ENCODE results near the gene RUBCN. TPM values are rescaled to one million over a fixed set of nuclear protein-coding genes. Genes with fewer than 3 reads are reported as not detected.

Gene RUBCN
- total RNA-seq, 1 donor from 2014 or later = 33.1 TPM

- no peak overlapping the region for H3K27ac ChIP-seq
- no peaks in the 10 kb centered on the region for H3K4me1 ChIP-seq
- DNase-seq (no peak), ATAC-seq (no peak)
- intact Hi-C loops (cut with DNase I) = no loop called here
- no peak overlapping the region for H3K4me3 ChIP-seq
- no peaks in the 10 kb centered on the region for H3K9me3 ChIP-seq
- no peaks in the 10 kb centered on the region for H3K27me3 ChIP-seq (ENCODE audit: low read depth)
- TF ChIP-seq CTCF (IDR thresholded peaks at IDR 0.05) = no peak
- H3K36me3 ChIP-seq = peaks cover 64% of the 10 kb centered on the region
Measured at GRCh38 chr3:197685546-197685945, 51.2 kb downstream of the RUBCN start.

- DNase-seq (no peak), ATAC-seq (no peak)
- H3K9me3 ChIP-seq = no peaks in the 10 kb centered on the region
- no peaks in the 10 kb centered on the region for H3K4me1 ChIP-seq
- peaks cover 54% of the 10 kb centered on the region for H3K36me3 ChIP-seq
- intact Hi-C loops (cut with DNase I) = no loop called here
- no peak overlapping the region for H3K27ac ChIP-seq
- no peaks in the 10 kb centered on the region for H3K27me3 ChIP-seq (ENCODE audit: low read depth)
- TF ChIP-seq CTCF (IDR thresholded peaks at IDR 0.05) = no peak
- no peak overlapping the region for H3K4me3 ChIP-seq
Measured at GRCh38 chr3:197683191-197683590, 53.5 kb downstream of the RUBCN start.

GRCh38 chr3:197682713-197683112 lies 54.0 kb downstream of the RUBCN start:
- TF ChIP-seq CTCF (IDR thresholded peaks at IDR 0.05) = no peak
- no peak overlapping the region for H3K4me3 ChIP-seq
- H3K9me3 ChIP-seq = no peaks in the 10 kb centered on the region
- intact Hi-C loops (cut with DNase I) = no loop called here
- H3K36me3 ChIP-seq = peaks cover 49% of the 10 kb centered on the region
- ATAC-seq = no peak
- no peaks in the 10 kb centered on the region for H3K4me1 ChIP-seq
- no peak overlapping the region for H3K27ac ChIP-seq
- DNase-seq = no peak
- no peaks in the 10 kb centered on the region for H3K27me3 ChIP-seq (ENCODE audit: low read depth)

GRCh38 chr3:197680955-197681521 lies 55.7 kb downstream of the RUBCN start:
- Histone ChIP-seq H3K27ac (no peak overlapping the region), H3K27me3 (ENCODE audit: low read depth) (no peaks in the 10 kb centered on the region), H3K4me3 (no peak overlapping the region), H3K4me1 (peaks cover 6% of the 10 kb centered on the region), H3K9me3 (no peaks in the 10 kb centered on the region), H3K36me3 (peaks cover 53% of the 10 kb centered on the region)
- ATAC-seq (no peak), DNase-seq (no peak)
- intact Hi-C loops (cut with DNase I) = no loop called here
- no peak for TF ChIP-seq CTCF (IDR thresholded peaks at IDR 0.05)

- Histone ChIP-seq H3K4me3 (no peak overlapping the region), H3K36me3 (peaks cover 69% of the 10 kb centered on the region), H3K27me3 (ENCODE audit: low read depth) (no peaks in the 10 kb centered on the region), H3K4me1 (peaks cover 6% of the 10 kb centered on the region), H3K9me3 (no peaks in the 10 kb centered on the region), H3K27ac (no peak overlapping the region)
- ATAC-seq (no peak), DNase-seq (no peak)
- intact Hi-C loops (cut with DNase I) = no loop called here
- TF ChIP-seq CTCF (IDR thresholded peaks at IDR 0.05) = no peak
Measured at GRCh38 chr3:197675951-197676350, 60.8 kb downstream of the RUBCN start.

GRCh38 chr3:197675563-197675860 lies 61.2 kb downstream of the RUBCN start:
- Histone ChIP-seq H3K27me3 (ENCODE audit: low read depth) (no peaks in the 10 kb centered on the region), H3K4me3 (no peak overlapping the region), H3K4me1 (peaks cover 6% of the 10 kb centered on the region), H3K27ac (no peak overlapping the region), H3K36me3 (peaks cover 65% of the 10 kb centered on the region), H3K9me3 (no peaks in the 10 kb centered on the region)
- DNase-seq = no peak
- no peak for TF ChIP-seq CTCF (IDR thresholded peaks at IDR 0.05)
- no peak for ATAC-seq
- intact Hi-C loops (cut with DNase I) = no loop called here
